ENCODE measurements around the gene CMTM7.

Gene CMTM7

DNA sequence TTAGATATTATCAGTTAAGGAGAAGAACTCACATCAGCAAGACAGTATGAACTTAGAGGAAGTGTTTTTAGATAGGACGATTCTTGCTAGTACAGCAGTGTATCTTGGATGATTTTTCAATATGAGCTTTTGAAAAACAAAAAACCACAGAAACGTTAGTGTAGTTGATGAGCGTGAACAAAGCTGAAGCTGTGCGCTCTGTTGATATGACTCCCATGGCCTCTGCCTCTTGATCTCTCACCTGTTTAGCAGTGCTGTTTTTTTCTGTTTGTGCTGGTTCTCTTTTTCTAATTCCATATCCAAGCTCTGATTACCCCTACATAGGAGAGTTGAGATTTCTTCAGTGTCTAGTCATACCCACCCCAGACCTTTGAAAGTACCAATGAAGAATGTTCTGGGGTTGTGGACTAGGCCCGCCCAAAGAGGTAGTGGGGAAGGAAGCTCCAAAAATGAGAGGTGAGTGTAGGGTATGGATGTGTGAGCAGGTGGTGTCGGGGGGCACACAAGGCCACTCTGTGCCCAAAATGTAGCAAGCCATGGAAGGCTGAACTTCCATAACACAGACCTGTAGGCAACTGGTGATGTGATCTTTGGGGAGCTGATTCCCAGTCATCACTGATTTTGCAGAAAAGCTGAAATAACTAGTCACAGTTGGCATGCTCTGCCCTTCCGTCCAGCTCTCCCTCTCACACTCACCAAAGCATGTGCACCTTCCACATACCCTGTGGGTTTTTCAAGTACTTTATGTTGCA lies 20.0 kb upstream of the CMTM7 start:
- no peak overlapping the region for H3K4me3 ChIP-seq (ENCODE audit: low read depth, low read length)
- DNase-seq (ENCODE audit: low read depth) = no peak
- no peak for TF ChIP-seq MYC (IDR thresholded peaks at IDR 0.05; ENCODE audit: low read depth, low read length)
- TF ChIP-seq, protein P1, sequence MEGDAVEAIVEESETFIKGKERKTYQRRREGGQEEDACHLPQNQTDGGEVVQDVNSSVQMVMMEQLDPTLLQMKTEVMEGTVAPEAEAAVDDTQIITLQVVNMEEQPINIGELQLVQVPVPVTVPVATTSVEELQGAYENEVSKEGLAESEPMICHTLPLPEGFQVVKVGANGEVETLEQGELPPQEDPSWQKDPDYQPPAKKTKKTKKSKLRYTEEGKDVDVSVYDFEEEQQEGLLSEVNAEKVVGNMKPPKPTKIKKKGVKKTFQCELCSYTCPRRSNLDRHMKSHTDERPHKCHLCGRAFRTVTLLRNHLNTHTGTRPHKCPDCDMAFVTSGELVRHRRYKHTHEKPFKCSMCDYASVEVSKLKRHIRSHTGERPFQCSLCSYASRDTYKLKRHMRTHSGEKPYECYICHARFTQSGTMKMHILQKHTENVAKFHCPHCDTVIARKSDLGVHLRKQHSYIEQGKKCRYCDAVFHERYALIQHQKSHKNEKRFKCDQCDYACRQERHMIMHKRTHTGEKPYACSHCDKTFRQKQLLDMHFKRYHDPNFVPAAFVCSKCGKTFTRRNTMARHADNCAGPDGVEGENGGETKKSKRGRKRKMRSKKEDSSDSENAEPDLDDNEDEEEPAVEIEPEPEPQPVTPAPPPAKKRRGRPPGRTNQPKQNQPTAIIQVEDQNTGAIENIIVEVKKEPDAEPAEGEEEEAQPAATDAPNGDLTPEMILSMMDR (IDR thresholded peaks at IDR 0.05; ENCODE audit: low read depth, low read length) = no peak
- TF ChIP-seq, protein P2, sequence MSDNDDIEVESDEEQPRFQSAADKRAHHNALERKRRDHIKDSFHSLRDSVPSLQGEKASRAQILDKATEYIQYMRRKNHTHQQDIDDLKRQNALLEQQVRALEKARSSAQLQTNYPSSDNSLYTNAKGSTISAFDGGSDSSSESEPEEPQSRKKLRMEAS (IDR thresholded peaks at IDR 0.05; ENCODE audit: low read depth, low read length) = no peak
- no peak for TF ChIP-seq POLR2A (IDR thresholded peaks at IDR 0.05; ENCODE audit: extremely low read depth, insufficient read length)

DNA sequence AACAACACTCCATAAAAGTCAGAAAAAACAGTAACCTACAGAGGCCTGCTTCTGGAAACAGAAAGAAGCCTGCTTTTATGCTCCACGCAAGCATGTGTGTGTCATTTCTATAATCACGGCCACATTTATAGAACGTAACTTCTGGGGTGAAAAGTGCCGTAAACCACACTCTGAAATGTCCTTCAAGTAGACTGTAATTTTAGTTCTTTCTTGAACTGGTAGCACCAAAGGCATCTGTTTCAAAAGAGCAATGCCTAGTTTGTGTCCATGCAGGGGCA lies 19.5 kb upstream of the CMTM7 start:
- no peak overlapping the region for H3K4me3 ChIP-seq (ENCODE audit: low read depth, low read length)
- no peak for DNase-seq (ENCODE audit: low read depth)
- TF ChIP-seq POLR2A (IDR thresholded peaks at IDR 0.05; ENCODE audit: extremely low read depth, insufficient read length) (no peak), MYC (IDR thresholded peaks at IDR 0.05; ENCODE audit: low read depth, low read length) (no peak)
- TF ChIP-seq, protein P1 (IDR thresholded peaks at IDR 0.05; ENCODE audit: low read depth, low read length) = no peak
- TF ChIP-seq, protein P2 (IDR thresholded peaks at IDR 0.05; ENCODE audit: low read depth, low read length) = no peak

DNA sequence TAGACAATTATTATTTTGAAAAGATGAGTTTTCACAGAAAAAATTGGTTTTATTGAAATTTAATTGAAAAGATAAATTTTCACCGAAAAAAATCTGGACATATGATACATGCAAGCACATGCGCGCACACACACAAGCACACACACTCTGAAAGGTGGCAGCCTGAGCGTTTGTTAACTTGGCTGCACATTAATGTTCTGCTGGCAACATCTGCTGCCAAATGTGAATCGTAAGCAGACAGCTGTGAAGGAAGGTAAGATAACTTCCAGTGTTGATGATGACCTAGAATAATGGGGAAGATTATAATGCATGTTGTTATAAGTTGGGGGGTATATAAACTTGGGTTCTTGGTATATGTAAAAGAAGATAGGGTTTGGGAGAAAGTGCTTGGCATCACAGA lies 18.4 kb upstream of the CMTM7 start:
- no peak overlapping the region for H3K4me3 ChIP-seq (ENCODE audit: low read depth, low read length)
- TF ChIP-seq POLR2A (IDR thresholded peaks at IDR 0.05; ENCODE audit: extremely low read depth, insufficient read length) = no peak
- TF ChIP-seq, protein P1 (IDR thresholded peaks at IDR 0.05; ENCODE audit: low read depth, low read length) = no peak
- DNase-seq (ENCODE audit: low read depth) = no peak

DNA sequence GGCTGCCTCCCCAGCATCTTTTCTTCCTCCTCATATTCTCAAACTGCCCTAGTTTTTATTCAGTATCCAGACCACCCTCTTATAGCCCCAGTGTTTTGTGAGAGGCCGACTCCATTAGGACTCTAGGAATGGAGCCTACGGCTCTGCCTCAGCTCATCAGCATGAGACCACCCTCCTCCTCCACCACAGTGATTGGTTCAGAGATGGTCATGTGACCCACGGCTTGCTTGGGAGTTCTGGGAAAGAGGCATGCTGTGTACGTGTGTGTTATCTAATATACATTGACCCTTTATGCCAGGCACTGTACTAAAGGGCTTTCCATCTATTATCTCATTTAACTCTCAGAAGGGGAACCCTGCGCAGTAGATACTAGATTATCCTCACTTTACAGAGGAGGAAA lies 17.8 kb upstream of the CMTM7 start:
- no peak for DNase-seq (ENCODE audit: low read depth)
- H3K4me3 ChIP-seq (ENCODE audit: low read depth, low read length) = no peak overlapping the region
- TF ChIP-seq POLR2A (IDR thresholded peaks at IDR 0.05; ENCODE audit: extremely low read depth, insufficient read length) (no peak), MYC (IDR thresholded peaks at IDR 0.05; ENCODE audit: low read depth, low read length) (no peak)
- TF ChIP-seq, protein P2 (IDR thresholded peaks at IDR 0.05; ENCODE audit: low read depth, low read length) = no peak
- TF ChIP-seq, protein P1 (IDR thresholded peaks at IDR 0.05; ENCODE audit: low read depth, low read length) = no peak

DNA sequence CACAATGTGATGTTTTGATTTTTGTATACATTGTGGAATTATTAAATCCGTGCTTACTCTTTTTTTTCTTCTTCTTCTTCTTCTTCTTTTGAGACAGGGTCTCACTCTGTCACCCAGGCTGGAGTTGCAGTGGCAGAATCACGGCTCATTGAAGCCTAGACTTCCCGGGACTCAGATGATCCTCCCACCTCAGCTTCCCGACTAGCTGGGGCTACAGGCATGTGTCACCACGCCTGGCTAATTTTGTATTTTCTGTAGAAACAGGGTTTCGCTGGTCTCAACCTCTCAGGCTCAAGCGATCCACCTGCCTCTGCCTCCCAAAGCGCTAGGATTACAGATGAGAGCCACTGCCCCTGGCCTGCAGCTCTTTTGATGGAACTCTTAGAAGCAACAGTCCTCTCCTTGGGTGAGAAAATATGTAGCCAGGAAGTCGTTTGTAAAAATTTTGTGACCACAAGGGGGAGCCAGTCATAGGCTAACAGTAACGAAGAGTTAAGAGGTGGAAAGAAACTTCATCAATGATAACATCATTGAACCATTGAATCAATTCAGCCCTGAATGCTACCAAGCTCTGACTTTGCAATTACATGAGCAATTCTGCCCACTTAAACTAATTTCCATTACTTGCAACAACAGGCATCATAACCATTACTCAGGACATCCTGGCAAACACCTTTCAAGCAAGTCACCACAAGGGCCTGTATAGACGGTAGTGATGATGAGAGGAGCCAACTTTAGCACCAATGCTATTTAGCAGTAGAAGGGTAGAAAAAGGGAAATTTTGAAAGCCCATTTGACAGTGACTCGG lies 16.7 kb upstream of the CMTM7 start:
- no peak overlapping the region for H3K4me3 ChIP-seq (ENCODE audit: low read depth, low read length)
- peak; percentile 78 for DNase-seq (ENCODE audit: low read depth)
- no peak for TF ChIP-seq MYC (IDR thresholded peaks at IDR 0.05; ENCODE audit: low read depth, low read length)
- TF ChIP-seq, protein P1 (IDR thresholded peaks at IDR 0.05; ENCODE audit: low read depth, low read length) = peak; percentile 53

DNA sequence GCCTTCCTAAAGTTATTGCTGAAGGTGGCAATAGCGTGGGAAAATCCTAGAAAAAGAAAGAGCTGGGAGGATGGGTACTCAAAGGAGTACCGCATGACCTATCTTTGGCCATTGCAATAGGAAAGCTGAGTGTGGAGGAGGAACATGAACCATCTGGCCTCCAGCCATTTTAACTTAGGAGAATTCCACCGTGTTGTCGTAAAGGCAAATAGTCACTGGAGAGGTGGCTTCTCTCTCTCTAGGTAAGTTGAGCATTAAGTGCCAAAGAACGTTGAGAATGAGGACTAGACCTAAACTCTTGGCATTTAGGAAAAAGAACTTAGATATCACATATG lies 16.1 kb upstream of the CMTM7 start:
- DNase-seq (ENCODE audit: low read depth) = no peak
- no peak overlapping the region for H3K4me3 ChIP-seq (ENCODE audit: low read depth, low read length)
- TF ChIP-seq, protein P1 (IDR thresholded peaks at IDR 0.05; ENCODE audit: low read depth, low read length) = no peak
- TF ChIP-seq POLR2A (IDR thresholded peaks at IDR 0.05; ENCODE audit: extremely low read depth, insufficient read length) = no peak
- TF ChIP-seq, protein P2 (IDR thresholded peaks at IDR 0.05; ENCODE audit: low read depth, low read length) = no peak
- no peak for TF ChIP-seq MYC (IDR thresholded peaks at IDR 0.05; ENCODE audit: low read depth, low read length)
